Measurements from ENCODE around the gene MMP7. TPM values are rescaled to one million over a fixed set of nuclear protein-coding genes. Genes with fewer than 3 reads are reported as not detected.

MMP7 gene
- total RNA-seq, 1 experiment from 2014 or later, result 0.34 TPM

DNA sequence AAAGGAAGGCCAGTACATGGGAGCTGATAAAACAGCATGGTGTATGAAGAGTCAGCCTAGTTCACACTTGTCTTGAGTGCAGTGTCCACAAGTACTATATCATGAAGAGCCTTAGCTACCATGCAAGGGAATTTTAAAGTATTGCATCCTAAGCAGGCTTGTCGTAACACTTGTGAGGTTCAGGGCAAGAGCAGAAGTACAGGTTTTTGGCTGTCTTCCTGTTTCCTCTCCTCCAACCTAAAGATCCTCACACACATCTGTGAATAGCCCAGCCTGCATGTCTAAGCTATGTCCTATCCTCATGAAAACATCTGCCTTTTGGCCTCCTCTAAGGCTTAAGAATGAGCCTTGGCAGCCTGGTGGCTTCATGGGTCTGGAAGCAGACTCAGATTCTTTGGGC is 43.3 kb downstream of the MMP7 start:
- H3K36me3 ChIP-seq (ENCODE audit: insufficient read depth, low read length, poor library complexity, severe bottlenecking), result no peaks in the 10 kb centered on the region
- DNase-seq (ENCODE audit: low spot score), result no peak
- intact Hi-C loops (cut with micrococcal nuclease; ENCODE audit: unreplicated experiment), result no loop called here
- CTCF ChIA-PET, result no interaction called here
- POLR2A ChIA-PET (ENCODE audit: low non-redundant PET), result no interaction called here
- H3K4me1 ChIP-seq (ENCODE audit: insufficient read depth, low read length, poor library complexity, severe bottlenecking), result no peaks in the 10 kb centered on the region
- no peak overlapping the region for H3K4me3 ChIP-seq (ENCODE audit: low read depth, low read length, poor library complexity, severe bottlenecking)
- no peak overlapping the region for H3K27ac ChIP-seq (ENCODE audit: low read depth, low read length, poor library complexity, severe bottlenecking)
- H3K9me3 ChIP-seq (ENCODE audit: low read depth, low read length, poor library complexity, severe bottlenecking), result no peaks in the 10 kb centered on the region
- no TSS peak for BruUV-seq (replicated peaks)
- TF ChIP-seq EZH2 (IDR thresholded peaks at IDR 0.05; ENCODE audit: borderline replicate concordance, low read depth, low read length, poor library complexity, severe bottlenecking), result no peak
- TF ChIP-seq, protein P1, sequence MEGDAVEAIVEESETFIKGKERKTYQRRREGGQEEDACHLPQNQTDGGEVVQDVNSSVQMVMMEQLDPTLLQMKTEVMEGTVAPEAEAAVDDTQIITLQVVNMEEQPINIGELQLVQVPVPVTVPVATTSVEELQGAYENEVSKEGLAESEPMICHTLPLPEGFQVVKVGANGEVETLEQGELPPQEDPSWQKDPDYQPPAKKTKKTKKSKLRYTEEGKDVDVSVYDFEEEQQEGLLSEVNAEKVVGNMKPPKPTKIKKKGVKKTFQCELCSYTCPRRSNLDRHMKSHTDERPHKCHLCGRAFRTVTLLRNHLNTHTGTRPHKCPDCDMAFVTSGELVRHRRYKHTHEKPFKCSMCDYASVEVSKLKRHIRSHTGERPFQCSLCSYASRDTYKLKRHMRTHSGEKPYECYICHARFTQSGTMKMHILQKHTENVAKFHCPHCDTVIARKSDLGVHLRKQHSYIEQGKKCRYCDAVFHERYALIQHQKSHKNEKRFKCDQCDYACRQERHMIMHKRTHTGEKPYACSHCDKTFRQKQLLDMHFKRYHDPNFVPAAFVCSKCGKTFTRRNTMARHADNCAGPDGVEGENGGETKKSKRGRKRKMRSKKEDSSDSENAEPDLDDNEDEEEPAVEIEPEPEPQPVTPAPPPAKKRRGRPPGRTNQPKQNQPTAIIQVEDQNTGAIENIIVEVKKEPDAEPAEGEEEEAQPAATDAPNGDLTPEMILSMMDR (conservative IDR thresholded peaks at IDR 0.05; ENCODE audit: low read depth, low read length), result no peak
- no peaks in the 10 kb centered on the region for H3K27me3 ChIP-seq (replicated peaks; ENCODE audit: insufficient read depth, low read depth, low read length, poor library complexity)

DNA sequence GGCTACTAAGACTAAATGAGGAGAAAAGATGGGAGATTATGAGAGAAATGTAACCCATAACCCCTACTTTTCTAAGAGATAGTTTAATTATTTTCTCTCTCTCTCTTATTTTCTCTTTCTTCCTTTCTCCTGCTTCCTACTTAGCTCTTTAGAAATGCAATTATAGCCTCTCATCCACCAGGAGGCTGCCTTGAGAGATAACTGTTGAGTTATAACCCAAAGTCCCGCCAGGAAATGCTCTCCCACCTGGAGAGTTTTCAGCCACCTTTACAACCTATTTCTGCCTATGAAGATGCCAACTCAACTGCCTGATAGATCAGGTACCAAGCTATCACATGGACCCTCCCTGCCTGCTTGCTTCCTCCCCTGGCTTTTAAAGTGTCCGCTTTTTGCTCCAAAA is 44.0 kb downstream of the MMP7 start:
- Histone ChIP-seq H3K36me3 (ENCODE audit: insufficient read depth, low read length, poor library complexity, severe bottlenecking) (no peaks in the 10 kb centered on the region), H3K27ac (ENCODE audit: low read depth, low read length, poor library complexity, severe bottlenecking) (no peak overlapping the region), H3K4me3 (ENCODE audit: low read depth, low read length, poor library complexity, severe bottlenecking) (no peak overlapping the region), H3K4me1 (ENCODE audit: insufficient read depth, low read length, poor library complexity, severe bottlenecking) (no peaks in the 10 kb centered on the region), H3K9me3 (ENCODE audit: low read depth, low read length, poor library complexity, severe bottlenecking) (no peaks in the 10 kb centered on the region), H3K27me3 (replicated peaks; ENCODE audit: insufficient read depth, low read depth, low read length, poor library complexity) (no peaks in the 10 kb centered on the region)
- no TSS peak for BruUV-seq (replicated peaks)
- TF ChIP-seq, protein P1 (conservative IDR thresholded peaks at IDR 0.05; ENCODE audit: low read depth, low read length), result no peak
- TF ChIP-seq EZH2 (IDR thresholded peaks at IDR 0.05; ENCODE audit: borderline replicate concordance, low read depth, low read length, poor library complexity, severe bottlenecking), result no peak
- ChIA-PET POLR2A (ENCODE audit: low non-redundant PET) (interaction anchor here (0.6 kb wide), 1 partner anchor 15 kb away, joined by 4 read pairs; no protein-coding TSS in a partner anchor), CTCF (no interaction called here)
- intact Hi-C loops (cut with micrococcal nuclease; ENCODE audit: unreplicated experiment), result no loop called here
- no peak for DNase-seq (ENCODE audit: low spot score)

DNA sequence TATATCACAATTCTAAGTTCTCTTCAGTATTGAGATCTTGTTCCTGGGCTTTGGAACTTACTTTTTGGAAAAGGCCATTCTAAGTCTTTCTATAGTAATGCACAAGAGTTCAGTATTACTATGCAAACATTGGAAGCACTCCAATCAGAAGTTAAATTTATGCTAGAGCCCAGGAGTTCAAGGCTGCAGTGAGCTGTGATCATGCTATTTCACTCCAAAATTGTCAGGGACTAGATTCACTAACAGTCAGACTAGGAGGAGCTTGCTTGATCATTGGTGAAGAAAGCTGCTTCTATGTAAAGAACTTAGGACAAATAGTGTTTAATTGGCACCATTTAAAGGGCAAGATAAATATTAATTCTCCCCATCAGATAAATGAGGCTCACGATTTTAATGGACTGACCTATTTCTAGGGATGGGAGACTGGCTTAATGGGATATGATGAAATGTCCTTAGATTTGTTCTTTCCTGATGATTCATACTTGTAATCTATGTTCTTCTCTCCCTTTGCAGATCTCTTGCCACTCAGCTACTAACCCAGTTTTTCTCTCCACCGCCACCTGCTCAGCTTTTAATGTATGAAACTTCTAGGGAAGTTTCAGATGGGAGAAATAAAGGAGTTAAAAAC is 45.3 kb downstream of the MMP7 start:
- DNase-seq (ENCODE audit: low spot score), result no peak
- H3K4me1 ChIP-seq (ENCODE audit: insufficient read depth, low read length, poor library complexity, severe bottlenecking), result no peaks in the 10 kb centered on the region
- TF ChIP-seq EZH2 (IDR thresholded peaks at IDR 0.05; ENCODE audit: borderline replicate concordance, low read depth, low read length, poor library complexity, severe bottlenecking), result no peak
- TF ChIP-seq, protein P1 (conservative IDR thresholded peaks at IDR 0.05; ENCODE audit: low read depth, low read length), result no peak
- CTCF ChIA-PET, result no interaction called here
- H3K36me3 ChIP-seq (ENCODE audit: insufficient read depth, low read length, poor library complexity, severe bottlenecking), result no peaks in the 10 kb centered on the region
- no peak overlapping the region for H3K4me3 ChIP-seq (ENCODE audit: low read depth, low read length, poor library complexity, severe bottlenecking)
- H3K9me3 ChIP-seq (ENCODE audit: low read depth, low read length, poor library complexity, severe bottlenecking), result no peaks in the 10 kb centered on the region
- H3K27ac ChIP-seq (ENCODE audit: low read depth, low read length, poor library complexity, severe bottlenecking), result no peak overlapping the region
- POLR2A ChIA-PET (ENCODE audit: low non-redundant PET), result no interaction called here
- BruUV-seq (replicated peaks), result no TSS peak
- intact Hi-C loops (cut with micrococcal nuclease; ENCODE audit: unreplicated experiment), result no loop called here
- H3K27me3 ChIP-seq (replicated peaks; ENCODE audit: insufficient read depth, low read depth, low read length, poor library complexity), result no peaks in the 10 kb centered on the region

Data from A673 (cell line).